H1 (cell line): Measurements from ENCODE around the gene AK5. TPM values are rescaled to one million over a fixed set of nuclear protein-coding genes. Genes with fewer than 3 reads are reported as not detected.

Experiments used
- CHD2 ChIP-seq: IDR thresholded peaks from 2 replicates; pipeline ENCODE4 v1.6.1; 2012; ENCODE audit warnings: low read length, improper control_type of control experiment
- HDAC6 ChIP-seq: IDR thresholded peaks from one replicate; pipeline ENCODE4 v1.7.1; 2012; ENCODE audit warnings: low read depth, mild to moderate bottlenecking, inconsistent platforms, low read length, moderate library complexity
- JUN ChIP-seq: IDR thresholded peaks from 2 replicates; pipeline ENCODE4 v1.6.1; 2011; ENCODE audit warnings: low read depth, mild to moderate bottlenecking, improper control_type of control experiment, low read length
- NANOG ChIP-seq: IDR thresholded peaks from 2 replicates; pipeline ENCODE4 v1.6.1; 2011; ENCODE audit warnings: low read length, low read depth, mild to moderate bottlenecking, inconsistent platforms; ENCODE audit not compliant: insufficient read depth, poor library complexity, severe bottlenecking
- POLR2AphosphoS5 ChIP-seq: IDR thresholded peaks from 2 replicates; pipeline ENCODE4 v1.6.1; 2011; ENCODE audit warnings: low read depth, low read length
- POU5F1 ChIP-seq: IDR thresholded peaks from 2 replicates; pipeline ENCODE4 v1.6.1; 2011; ENCODE audit warnings: low read depth, mild to moderate bottlenecking, low read length, moderate library complexity
- SIRT6 ChIP-seq: IDR thresholded peaks from one replicate; pipeline ENCODE4 v1.7.1; 2012; ENCODE audit warnings: low read length, inconsistent platforms
- TAF1 ChIP-seq: IDR thresholded peaks from 2 replicates; pipeline ENCODE4 v1.6.1; 2011; ENCODE audit warnings: mild to moderate bottlenecking, low read depth, low read length
- TAF7 ChIP-seq: optimal IDR thresholded peaks from 2 replicates; pipeline ENCODE3; 2011; ENCODE audit warnings: low read depth, mild to moderate bottlenecking, inconsistent platforms, low read length, moderate library complexity, borderline replicate concordance
- polyA plus RNA-seq, 7 experiments: library from polyadenylated mRNA; depleted of rRNA in 3 of 7; stranded (reverse) in 5 of 7; unstranded in 2 of 7; fragments of >200 nt in 5 of 7; fragments of 200-250 nt in 2 of 7; gene quantifications; 1 replicate in 5 of 7; 2 replicates in 1 of 7; 4 replicates in 1 of 7; pipeline versions ENCODE4 v1.2.1 to v1.2.3, GENCODE V29; 2011 to 2013; ENCODE audit warnings: missing spikeins in 2 of 7, mixed read lengths in 2 of 7
- total RNA-seq: library from RNA; stranded (reverse); fragmentation: NEBNext Ultra II Directional; extraction: Animal tissue kit (Norgen Biotek cat#: 25700); gene quantifications from 2 replicates; pipeline ENCODE4 v1.2.1, GENCODE V29; 2021
- TF ChIP-seq, protein P1 (sequence below): fragments of 300-600 bp; sonication (generic); IDR thresholded peaks from 2 replicates; pipeline ENCODE4 v1.7.1; 2012; ENCODE audit warnings: low read length, moderate library complexity, mild to moderate bottlenecking, inconsistent platforms; ENCODE audit not compliant: insufficient replicate concordance

The AK5 gene
- total and polyA plus RNA-seq, 2 of the 8 experiments (the other 6 are each of a cell fraction or from before 2014, with no cell fraction given) = 2.0 to 7.1 TPM

DNA sequence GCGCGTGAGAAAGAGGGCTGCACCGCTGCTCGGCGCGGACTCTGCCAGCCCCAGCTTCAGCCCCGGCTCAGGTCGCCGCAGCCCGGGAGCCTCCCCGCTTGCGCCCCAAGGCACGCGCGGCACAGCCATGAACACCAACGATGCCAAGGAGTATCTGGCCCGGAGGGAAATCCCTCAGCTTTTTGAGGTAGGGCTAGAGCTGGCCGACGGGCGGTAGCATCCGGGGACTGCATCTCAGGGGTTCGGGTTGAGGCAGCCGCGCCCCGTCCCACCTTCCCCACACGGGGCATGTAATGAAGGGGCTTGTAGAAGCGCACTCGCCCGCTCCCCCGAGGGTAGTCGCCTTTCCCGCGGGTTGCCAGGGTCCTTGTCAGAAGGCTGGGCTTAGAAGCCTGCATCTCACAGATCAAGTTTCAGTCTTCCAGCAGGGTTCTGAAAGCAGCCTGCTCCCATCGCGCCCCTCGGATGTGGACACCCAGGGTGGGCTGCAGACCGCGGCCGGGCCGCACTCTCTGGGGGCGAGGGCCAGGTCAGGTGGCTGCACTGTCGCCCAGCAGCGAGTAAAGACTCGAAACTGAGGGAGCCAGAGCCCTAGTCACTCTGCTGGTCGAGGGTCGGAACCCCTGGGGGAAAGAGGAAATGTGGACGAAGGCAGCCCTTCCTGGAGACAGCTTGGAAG lies 507 bp downstream of the AK5 start (continued):
- TF ChIP-seq CHD2 = no peak
- no peak for TF ChIP-seq NANOG
- TF ChIP-seq, protein P1, sequence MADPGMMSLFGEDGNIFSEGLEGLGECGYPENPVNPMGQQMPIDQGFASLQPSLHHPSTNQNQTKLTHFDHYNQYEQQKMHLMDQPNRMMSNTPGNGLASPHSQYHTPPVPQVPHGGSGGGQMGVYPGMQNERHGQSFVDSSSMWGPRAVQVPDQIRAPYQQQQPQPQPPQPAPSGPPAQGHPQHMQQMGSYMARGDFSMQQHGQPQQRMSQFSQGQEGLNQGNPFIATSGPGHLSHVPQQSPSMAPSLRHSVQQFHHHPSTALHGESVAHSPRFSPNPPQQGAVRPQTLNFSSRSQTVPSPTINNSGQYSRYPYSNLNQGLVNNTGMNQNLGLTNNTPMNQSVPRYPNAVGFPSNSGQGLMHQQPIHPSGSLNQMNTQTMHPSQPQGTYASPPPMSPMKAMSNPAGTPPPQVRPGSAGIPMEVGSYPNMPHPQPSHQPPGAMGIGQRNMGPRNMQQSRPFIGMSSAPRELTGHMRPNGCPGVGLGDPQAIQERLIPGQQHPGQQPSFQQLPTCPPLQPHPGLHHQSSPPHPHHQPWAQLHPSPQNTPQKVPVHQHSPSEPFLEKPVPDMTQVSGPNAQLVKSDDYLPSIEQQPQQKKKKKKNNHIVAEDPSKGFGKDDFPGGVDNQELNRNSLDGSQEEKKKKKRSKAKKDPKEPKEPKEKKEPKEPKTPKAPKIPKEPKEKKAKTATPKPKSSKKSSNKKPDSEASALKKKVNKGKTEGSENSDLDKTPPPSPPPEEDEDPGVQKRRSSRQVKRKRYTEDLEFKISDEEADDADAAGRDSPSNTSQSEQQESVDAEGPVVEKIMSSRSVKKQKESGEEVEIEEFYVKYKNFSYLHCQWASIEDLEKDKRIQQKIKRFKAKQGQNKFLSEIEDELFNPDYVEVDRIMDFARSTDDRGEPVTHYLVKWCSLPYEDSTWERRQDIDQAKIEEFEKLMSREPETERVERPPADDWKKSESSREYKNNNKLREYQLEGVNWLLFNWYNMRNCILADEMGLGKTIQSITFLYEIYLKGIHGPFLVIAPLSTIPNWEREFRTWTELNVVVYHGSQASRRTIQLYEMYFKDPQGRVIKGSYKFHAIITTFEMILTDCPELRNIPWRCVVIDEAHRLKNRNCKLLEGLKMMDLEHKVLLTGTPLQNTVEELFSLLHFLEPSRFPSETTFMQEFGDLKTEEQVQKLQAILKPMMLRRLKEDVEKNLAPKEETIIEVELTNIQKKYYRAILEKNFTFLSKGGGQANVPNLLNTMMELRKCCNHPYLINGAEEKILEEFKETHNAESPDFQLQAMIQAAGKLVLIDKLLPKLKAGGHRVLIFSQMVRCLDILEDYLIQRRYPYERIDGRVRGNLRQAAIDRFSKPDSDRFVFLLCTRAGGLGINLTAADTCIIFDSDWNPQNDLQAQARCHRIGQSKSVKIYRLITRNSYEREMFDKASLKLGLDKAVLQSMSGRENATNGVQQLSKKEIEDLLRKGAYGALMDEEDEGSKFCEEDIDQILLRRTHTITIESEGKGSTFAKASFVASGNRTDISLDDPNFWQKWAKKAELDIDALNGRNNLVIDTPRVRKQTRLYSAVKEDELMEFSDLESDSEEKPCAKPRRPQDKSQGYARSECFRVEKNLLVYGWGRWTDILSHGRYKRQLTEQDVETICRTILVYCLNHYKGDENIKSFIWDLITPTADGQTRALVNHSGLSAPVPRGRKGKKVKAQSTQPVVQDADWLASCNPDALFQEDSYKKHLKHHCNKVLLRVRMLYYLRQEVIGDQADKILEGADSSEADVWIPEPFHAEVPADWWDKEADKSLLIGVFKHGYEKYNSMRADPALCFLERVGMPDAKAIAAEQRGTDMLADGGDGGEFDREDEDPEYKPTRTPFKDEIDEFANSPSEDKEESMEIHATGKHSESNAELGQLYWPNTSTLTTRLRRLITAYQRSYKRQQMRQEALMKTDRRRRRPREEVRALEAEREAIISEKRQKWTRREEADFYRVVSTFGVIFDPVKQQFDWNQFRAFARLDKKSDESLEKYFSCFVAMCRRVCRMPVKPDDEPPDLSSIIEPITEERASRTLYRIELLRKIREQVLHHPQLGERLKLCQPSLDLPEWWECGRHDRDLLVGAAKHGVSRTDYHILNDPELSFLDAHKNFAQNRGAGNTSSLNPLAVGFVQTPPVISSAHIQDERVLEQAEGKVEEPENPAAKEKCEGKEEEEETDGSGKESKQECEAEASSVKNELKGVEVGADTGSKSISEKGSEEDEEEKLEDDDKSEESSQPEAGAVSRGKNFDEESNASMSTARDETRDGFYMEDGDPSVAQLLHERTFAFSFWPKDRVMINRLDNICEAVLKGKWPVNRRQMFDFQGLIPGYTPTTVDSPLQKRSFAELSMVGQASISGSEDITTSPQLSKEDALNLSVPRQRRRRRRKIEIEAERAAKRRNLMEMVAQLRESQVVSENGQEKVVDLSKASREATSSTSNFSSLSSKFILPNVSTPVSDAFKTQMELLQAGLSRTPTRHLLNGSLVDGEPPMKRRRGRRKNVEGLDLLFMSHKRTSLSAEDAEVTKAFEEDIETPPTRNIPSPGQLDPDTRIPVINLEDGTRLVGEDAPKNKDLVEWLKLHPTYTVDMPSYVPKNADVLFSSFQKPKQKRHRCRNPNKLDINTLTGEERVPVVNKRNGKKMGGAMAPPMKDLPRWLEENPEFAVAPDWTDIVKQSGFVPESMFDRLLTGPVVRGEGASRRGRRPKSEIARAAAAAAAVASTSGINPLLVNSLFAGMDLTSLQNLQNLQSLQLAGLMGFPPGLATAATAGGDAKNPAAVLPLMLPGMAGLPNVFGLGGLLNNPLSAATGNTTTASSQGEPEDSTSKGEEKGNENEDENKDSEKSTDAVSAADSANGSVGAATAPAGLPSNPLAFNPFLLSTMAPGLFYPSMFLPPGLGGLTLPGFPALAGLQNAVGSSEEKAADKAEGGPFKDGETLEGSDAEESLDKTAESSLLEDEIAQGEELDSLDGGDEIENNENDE = no peak
- no peak for TF ChIP-seq HDAC6
- TF ChIP-seq SIRT6 = no peak
- no peak for TF ChIP-seq JUN
- TF ChIP-seq TAF1 = peak; percentile 54
- no peak for TF ChIP-seq POLR2AphosphoS5
- no peak for TF ChIP-seq POU5F1
- TF ChIP-seq TAF7 = no peak
